Activated naive CD8-positive, alpha-beta T cell treated with anti-CD3 and anti-CD28 coated beads, Interleukin-2, amount 10 ng/mL, durations not matched to agents 7 days and 5 days (primary cell): Measurements from ENCODE around the gene ZACN. TPM values are rescaled to one million over a fixed set of nuclear protein-coding genes. Genes with fewer than 3 reads are reported as not detected.
"Not testable (repeated sequence)": the region's sequence is repeated elsewhere in the genome, so short reads cannot be mapped to it uniquely, and the experiment has no call there.

Source experiments
- ATAC-seq: fragments of 150-1000 bp; cut with Tn5 transposase; one replicate; pipeline ENCODE4 v1.10.0; 2021; ENCODE audit warnings: low read depth, moderate library complexity
- POLR2A ChIA-PET: fragments of 350-600 bp; sonication (Branson Sonifier 250); formaldehyde crosslinking; loops from one replicate; lab custom pipeline; 2021; ENCODE audit warnings: antibody characterized with exemption; lab: Charles Lee
- DNase-seq: peaks from one replicate; pipeline ENCODE4 v3.0.0; 2021
- H3K27ac Mint-ChIP-seq: one replicate; pipeline ENCODE4 v1.8.0; 2022; ENCODE audit warnings: mild to moderate bottlenecking, mixed read lengths
- H3K27me3 Mint-ChIP-seq: one replicate; pipeline ENCODE4 v1.8.0; 2022; ENCODE audit warnings: mild to moderate bottlenecking, moderate library complexity, mixed read lengths
- H3K36me3 Mint-ChIP-seq: one replicate; pipeline ENCODE4 v1.8.0; 2021; ENCODE audit warnings: mild to moderate bottlenecking, mixed read lengths
- H3K4me1 Mint-ChIP-seq: one replicate; pipeline ENCODE4 v1.8.0; 2021; ENCODE audit warnings: mixed read lengths
- H3K4me3 Mint-ChIP-seq: one replicate; pipeline ENCODE4 v1.8.0; 2022; ENCODE audit warnings: mild to moderate bottlenecking, moderate library complexity, mixed read lengths
- H3K9me3 Mint-ChIP-seq: one replicate; pipeline ENCODE4 v1.8.0; 2021; ENCODE audit warnings: mixed read lengths
- total RNA-seq, 2 experiments: library from RNA; stranded (reverse); gene quantifications; one replicate each; pipeline ENCODE4 v1.2.3, GENCODE V29; 2021

ZACN gene
- total RNA-seq, 2 experiments from 2014 or later: not detected

DNA sequence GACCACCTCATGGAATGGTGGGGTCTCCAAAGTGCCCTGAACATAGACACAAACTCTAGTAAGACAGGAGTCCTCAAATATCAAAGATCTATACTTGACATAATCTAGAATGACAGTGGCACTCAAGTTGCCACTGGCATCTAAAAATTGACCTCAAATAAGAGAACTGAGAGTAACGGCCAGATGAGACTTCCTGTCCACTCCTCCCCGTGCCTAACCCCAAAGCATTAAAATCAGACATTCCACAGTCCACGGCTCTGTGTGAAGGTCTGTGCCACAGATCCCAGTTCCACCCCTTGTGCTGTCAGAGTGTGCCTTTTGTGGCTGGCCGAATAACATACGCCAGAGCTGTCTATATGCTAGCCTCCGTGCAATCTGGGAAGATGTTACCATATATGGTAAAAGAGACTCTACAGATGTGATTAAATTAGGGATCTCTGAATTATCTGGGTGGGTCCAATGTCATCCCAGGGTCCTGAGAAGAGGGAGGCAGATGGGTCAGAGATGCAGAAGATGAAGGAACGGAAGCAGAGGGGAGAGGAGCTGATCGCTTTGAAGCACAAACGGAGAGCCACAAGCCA is 30.9 kb upstream of the ZACN start:
- POLR2A ChIA-PET: no interaction called here
- ATAC-seq (no peak), DNase-seq (no peak)
- H3K4me3 Mint-ChIP-seq: no peak overlapping the region
- peaks cover 4% of the 10 kb centered on the region for H3K4me1 Mint-ChIP-seq
- peak overlapping the region; percentile 30 for H3K27ac Mint-ChIP-seq
- no peaks in the 10 kb centered on the region for H3K27me3 Mint-ChIP-seq
- no peaks in the 10 kb centered on the region for H3K9me3 Mint-ChIP-seq
- H3K36me3 Mint-ChIP-seq: peaks cover 27% of the 10 kb centered on the region

GRCh38 chr17:76048711-76049110 is 30.3 kb upstream of the ZACN start:
- H3K4me1 Mint-ChIP-seq: peaks cover 4% of the 10 kb centered on the region
- POLR2A ChIA-PET: no interaction called here
- peaks cover 24% of the 10 kb centered on the region for H3K36me3 Mint-ChIP-seq
- no peak overlapping the region for H3K4me3 Mint-ChIP-seq
- ATAC-seq: no peak
- no peaks in the 10 kb centered on the region for H3K9me3 Mint-ChIP-seq
- no peak overlapping the region for H3K27ac Mint-ChIP-seq
- no peak for DNase-seq
- H3K27me3 Mint-ChIP-seq: no peaks in the 10 kb centered on the region

DNA sequence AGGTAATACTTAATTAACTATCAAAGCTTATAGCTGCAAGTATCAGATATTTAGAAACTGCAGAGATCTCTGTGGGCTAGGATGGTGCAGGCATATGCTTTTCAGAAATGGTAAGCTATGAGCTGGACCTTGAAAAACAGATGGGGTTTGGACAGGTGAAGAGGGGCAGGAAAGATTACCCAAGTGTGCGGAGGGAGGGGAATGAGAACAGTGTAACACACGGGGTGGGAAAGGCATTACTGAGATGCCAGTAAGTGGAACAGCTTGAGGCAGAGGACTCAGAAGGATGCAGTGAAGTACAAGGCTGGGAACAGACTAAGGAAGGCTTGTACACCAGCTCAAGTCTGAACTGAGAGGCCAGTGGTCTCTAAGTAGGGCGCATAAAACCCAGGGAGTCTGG is 29.7 kb upstream of the ZACN start:
- Mint-ChIP-seq H3K4me1 (peaks cover 4% of the 10 kb centered on the region), H3K9me3 (no peaks in the 10 kb centered on the region), H3K36me3 (peaks cover 26% of the 10 kb centered on the region), H3K27ac (no peak overlapping the region), H3K4me3 (no peak overlapping the region), H3K27me3 (no peaks in the 10 kb centered on the region)
- POLR2A ChIA-PET: no interaction called here
- DNase-seq (no peak), ATAC-seq (no peak)

DNA sequence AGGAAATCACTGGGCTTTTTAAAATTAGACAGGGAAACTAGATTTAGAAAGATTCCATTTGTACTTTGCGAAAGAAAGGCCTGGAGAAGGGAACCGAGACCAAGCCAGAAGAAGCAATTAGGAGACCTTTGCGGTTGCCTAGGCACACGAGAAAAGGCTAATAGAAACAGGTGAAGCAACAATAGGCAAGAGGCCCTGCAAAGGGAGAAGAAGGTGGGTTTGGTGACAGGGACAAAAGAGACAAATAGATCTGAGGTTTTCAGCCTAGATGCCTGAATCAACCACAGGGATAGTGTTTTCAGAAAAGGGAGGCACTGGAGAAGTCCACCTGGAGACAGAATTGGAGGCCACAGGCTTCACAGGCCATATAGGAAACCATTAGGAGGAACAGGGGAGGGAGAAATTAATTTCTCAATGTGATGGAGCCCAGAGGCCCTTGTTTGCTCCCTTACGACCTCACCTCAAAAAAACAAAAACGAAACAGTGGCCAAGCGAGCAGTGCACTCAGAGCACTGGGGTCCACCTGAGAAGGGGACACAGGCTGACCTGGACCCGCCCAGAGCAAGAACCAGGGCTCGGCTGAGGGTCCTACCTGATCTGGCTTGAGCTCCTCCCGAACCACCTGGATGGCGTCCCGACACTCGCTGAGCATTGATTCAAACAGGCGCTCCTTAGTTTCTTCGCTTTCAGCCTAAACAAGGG is 29.0 kb upstream of the ZACN start:
- DNase-seq: no peak
- no peak overlapping the region for H3K27ac Mint-ChIP-seq
- no peak overlapping the region for H3K4me3 Mint-ChIP-seq
- H3K36me3 Mint-ChIP-seq: peaks cover 25% of the 10 kb centered on the region
- no peaks in the 10 kb centered on the region for H3K27me3 Mint-ChIP-seq
- peaks cover 4% of the 10 kb centered on the region for H3K4me1 Mint-ChIP-seq
- H3K9me3 Mint-ChIP-seq: no peaks in the 10 kb centered on the region
- no peak for ATAC-seq
- POLR2A ChIA-PET: no interaction called here

DNA sequence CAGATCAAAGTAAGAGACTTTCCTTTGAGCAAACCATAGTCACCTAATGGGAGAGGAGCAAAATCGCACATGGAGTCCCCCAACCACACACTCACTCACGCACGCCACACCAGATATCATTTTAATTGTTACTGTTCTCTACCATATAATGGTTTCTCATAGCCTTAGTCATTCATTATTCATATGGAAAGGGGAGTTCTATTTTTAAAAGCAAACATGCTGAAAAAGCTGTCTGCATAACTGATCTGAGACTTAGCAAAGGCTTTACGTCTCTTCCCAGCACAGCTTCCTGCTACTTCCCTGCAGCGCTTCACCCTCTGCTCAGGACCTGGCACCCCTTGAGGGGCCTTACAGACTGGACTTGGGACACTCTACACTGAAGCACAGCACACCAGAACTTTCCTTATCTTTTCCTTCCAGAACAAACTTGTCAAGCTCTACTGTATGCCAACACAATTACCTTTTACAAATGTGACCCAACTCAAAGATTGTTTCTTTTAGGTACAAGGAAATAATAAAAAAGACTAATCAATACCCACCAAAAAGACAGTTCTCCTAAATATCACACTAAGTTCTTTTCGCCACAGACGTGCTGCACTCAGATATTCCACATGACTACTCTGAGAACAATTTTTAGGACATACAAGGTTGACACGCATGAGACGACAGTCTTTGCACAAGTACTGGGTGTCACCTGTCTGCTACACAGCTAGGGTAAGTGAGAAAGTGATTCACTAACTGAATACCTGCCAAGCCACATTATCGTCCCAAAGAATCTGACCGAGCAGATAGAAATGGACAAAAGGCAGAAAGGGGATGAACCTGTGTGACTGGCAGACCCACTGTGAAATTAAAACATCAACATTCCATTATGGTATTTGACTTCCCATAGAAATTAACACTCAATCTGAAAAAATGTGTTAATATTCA is 28.2 kb upstream of the ZACN start:
- no peaks in the 10 kb centered on the region for H3K27me3 Mint-ChIP-seq
- no peak overlapping the region for H3K4me3 Mint-ChIP-seq
- no peaks in the 10 kb centered on the region for H3K9me3 Mint-ChIP-seq
- DNase-seq (no peak), ATAC-seq (no peak)
- POLR2A ChIA-PET: interaction anchor here (0.5 kb wide), 1 partner anchor 151 kb away, joined by 3 read pairs; no protein-coding TSS in a partner anchor
- peaks cover 19% of the 10 kb centered on the region for H3K36me3 Mint-ChIP-seq
- H3K4me1 Mint-ChIP-seq: peaks cover 4% of the 10 kb centered on the region
- no peak overlapping the region for H3K27ac Mint-ChIP-seq

- no peak for DNase-seq
- H3K36me3 Mint-ChIP-seq: peaks cover 19% of the 10 kb centered on the region
- H3K27ac Mint-ChIP-seq: no peak overlapping the region
- H3K4me1 Mint-ChIP-seq: peaks cover 4% of the 10 kb centered on the region
- ATAC-seq: no peak
- H3K4me3 Mint-ChIP-seq: no peak overlapping the region
- POLR2A ChIA-PET: no interaction called here
- H3K27me3 Mint-ChIP-seq: no peaks in the 10 kb centered on the region
- H3K9me3 Mint-ChIP-seq: no peaks in the 10 kb centered on the region
Observed at GRCh38 chr17:76051561-76051960, 27.4 kb upstream of the ZACN start.

DNA sequence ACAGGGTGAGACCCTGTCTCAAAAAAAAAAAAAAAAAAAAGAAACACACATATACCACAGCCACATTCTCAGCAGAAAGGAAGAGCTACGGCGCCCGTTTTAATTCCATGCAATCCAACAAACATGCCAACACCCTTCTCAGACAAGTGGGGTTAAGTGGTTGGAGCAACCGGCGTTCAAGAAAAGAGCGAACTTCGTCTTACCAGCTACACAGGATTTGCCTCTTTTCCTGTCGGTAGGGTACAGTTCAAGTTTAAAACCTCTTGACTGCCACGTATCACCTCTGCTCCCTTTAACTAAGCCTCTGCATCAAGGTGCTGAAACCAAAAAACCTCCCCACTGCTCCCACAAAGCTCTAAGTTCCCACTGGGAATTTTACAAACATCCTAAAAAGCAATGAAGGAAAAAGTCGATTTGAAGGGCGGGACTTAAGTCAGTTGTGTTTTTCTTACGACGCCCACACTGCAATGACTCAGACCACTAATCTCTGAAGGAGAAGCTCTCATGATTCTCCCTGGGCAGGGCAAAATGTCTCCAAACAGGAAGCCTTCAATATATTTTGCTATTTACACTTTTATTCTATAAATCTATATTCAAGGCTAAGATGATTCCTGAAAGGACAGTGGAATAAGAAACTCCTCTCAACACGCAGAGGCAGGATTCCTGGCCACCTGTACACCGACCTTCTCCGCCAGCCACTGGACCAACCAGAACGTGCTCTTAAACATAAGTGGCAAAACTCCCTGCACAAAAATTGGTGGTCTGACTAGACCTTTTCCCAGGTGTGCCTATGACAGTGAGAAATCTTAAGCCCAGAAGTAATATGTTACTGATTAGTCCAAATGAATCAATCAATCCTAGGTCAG is 25.5 kb upstream of the ZACN start:
- ATAC-seq (no peak), DNase-seq (no peak)
- Mint-ChIP-seq H3K4me3 (no peak overlapping the region), H3K9me3 (no peaks in the 10 kb centered on the region), H3K36me3 (peaks cover 20% of the 10 kb centered on the region), H3K27me3 (no peaks in the 10 kb centered on the region), H3K4me1 (no peaks in the 10 kb centered on the region), H3K27ac (no peak overlapping the region)
- POLR2A ChIA-PET: interaction anchor here (0.6 to 0.7 kb wide), 2 partner anchors 81 to 428 kb away, joined by 7 to 8 read pairs; no protein-coding TSS in a partner anchor

- no peaks in the 10 kb centered on the region for H3K27me3 Mint-ChIP-seq
- DNase-seq (no peak), ATAC-seq (no peak)
- H3K27ac Mint-ChIP-seq: no peak overlapping the region
- peaks cover 26% of the 10 kb centered on the region for H3K36me3 Mint-ChIP-seq
- H3K4me1 Mint-ChIP-seq: no peaks in the 10 kb centered on the region
- POLR2A ChIA-PET: no interaction called here
- H3K9me3 Mint-ChIP-seq: no peaks in the 10 kb centered on the region
- H3K4me3 Mint-ChIP-seq: no peak overlapping the region
Observed at GRCh38 chr17:76054112-76054476, 24.9 kb upstream of the ZACN start.

- Mint-ChIP-seq H3K4me1 (no peaks in the 10 kb centered on the region), H3K27ac (no peak overlapping the region), H3K9me3 (no peaks in the 10 kb centered on the region), H3K36me3 (peaks cover 26% of the 10 kb centered on the region), H3K27me3 (no peaks in the 10 kb centered on the region), H3K4me3 (no peak overlapping the region)
- POLR2A ChIA-PET: interaction anchor here (1.3 kb wide), 1 partner anchor 42 kb away, joined by 4 read pairs; no protein-coding TSS in a partner anchor
- ATAC-seq (peak; percentile 50), DNase-seq (no peak)
Observed at GRCh38 chr17:76056882-76057281, 22.1 kb upstream of the ZACN start.

- H3K4me3 Mint-ChIP-seq, DNase-seq, H3K9me3 Mint-ChIP-seq, H3K27ac Mint-ChIP-seq, H3K27me3 Mint-ChIP-seq, ATAC-seq, H3K4me1 Mint-ChIP-seq: not testable (repeated sequence)
- H3K36me3 Mint-ChIP-seq: peaks cover 30% of the 10 kb centered on the region
- POLR2A ChIA-PET: interaction anchor here (0.7 kb wide), 1 partner anchor 154 kb away, joined by 3 read pairs; no protein-coding TSS in a partner anchor
Observed at GRCh38 chr17:76058264-76058663, 20.7 kb upstream of the ZACN start.

DNA sequence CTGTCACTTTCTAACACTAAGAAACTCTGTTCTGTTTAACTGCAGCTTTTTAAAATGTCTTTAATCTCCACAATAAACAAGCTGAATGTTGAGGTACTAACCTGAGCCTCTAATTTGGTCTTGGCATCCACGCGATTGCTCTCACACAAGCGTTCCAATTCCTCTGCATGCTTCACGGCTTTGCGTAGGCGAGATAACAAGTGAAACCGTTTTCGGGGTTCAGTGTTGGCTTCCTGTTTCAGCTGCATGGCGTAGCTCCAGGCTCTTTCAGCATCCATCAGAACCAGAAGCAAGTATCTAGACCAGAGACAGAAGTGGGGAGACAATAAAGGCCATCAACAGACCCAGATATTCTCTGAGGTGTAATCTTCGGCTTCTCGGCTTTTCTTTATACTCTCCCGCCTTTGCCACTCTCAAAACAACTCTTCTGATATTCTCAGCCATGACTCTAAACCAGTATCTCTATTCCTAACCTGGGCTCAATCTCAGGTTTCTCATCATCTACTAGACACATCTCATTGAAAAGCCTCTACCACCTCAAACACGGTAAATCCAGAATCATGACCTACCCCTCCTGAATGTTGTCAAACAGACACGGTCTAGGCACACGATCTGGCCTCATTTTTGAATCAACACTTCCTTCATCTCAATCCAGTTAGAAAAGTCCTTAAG is 15.0 kb upstream of the ZACN start:
- DNase-seq (no peak), ATAC-seq (no peak)
- Mint-ChIP-seq H3K27ac (peak overlapping the region; percentile 52), H3K36me3 (peaks cover 40% of the 10 kb centered on the region), H3K4me3 (no peak overlapping the region), H3K4me1 (peaks cover 6% of the 10 kb centered on the region), H3K27me3 (no peaks in the 10 kb centered on the region), H3K9me3 (no peaks in the 10 kb centered on the region)
- POLR2A ChIA-PET: interaction anchor here (0.9 kb wide), 1 partner anchor 14 kb away, joined by 3 read pairs; no protein-coding TSS in a partner anchor

DNA sequence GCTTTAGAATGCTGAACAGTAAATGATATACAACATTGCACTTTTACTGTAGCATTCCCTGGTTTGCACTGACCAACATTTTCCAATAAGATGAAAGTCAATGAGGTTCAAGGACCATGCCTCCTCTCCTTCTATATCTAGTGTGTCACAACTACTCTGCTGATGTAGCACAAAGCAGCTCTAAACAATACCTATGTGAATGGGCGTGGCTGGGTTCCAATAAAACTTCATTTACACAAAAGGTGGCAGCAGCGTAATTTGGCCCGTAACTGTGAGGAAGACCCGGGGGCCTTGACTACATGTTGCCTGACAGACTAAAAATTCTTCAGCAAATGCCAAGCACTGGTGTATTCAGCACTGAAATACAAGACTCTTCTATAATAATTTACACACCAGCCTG is 13.2 kb upstream of the ZACN start:
- no peak overlapping the region for H3K27ac Mint-ChIP-seq
- no peaks in the 10 kb centered on the region for H3K27me3 Mint-ChIP-seq
- no peak for ATAC-seq
- no peak for DNase-seq
- H3K9me3 Mint-ChIP-seq: no peaks in the 10 kb centered on the region
- no peak overlapping the region for H3K4me3 Mint-ChIP-seq
- H3K4me1 Mint-ChIP-seq: peaks cover 14% of the 10 kb centered on the region
- peaks cover 33% of the 10 kb centered on the region for H3K36me3 Mint-ChIP-seq
- POLR2A ChIA-PET: interaction anchor here (0.5 to 0.7 kb wide), 2 partner anchors 262 to 306 kb away, joined by 3 to 5 read pairs; no protein-coding TSS in a partner anchor
